GM13977 (cell line): ENCODE data around the gene NINL.

Source experiments
- DNase-seq: peaks from one replicate; pipeline ENCODE4 v3.0.0; 2012; ENCODE audit warnings: low spot score
- CTCF ChIP-seq: IDR thresholded peaks from 2 replicates; pipeline ENCODE4 v1.5.1; 2012; ENCODE audit warnings: mild to moderate bottlenecking, control low read depth; ENCODE audit not compliant: insufficient read depth; ENCODE audit errors: extremely low read depth, missing control alignments
- in situ Hi-C: fragments of 300-500 bp; cut with MboI; formaldehyde crosslinking; loops from one replicate; pipeline ENCODE4 v1.12.0; 2022; ENCODE audit warnings: low sequenced_read_pairs, low pct_unique_long_range_greater_than_20kb, mixed read lengths, inconsistent platforms; ENCODE audit not compliant: unreplicated experiment

Gene NINL

DNA sequence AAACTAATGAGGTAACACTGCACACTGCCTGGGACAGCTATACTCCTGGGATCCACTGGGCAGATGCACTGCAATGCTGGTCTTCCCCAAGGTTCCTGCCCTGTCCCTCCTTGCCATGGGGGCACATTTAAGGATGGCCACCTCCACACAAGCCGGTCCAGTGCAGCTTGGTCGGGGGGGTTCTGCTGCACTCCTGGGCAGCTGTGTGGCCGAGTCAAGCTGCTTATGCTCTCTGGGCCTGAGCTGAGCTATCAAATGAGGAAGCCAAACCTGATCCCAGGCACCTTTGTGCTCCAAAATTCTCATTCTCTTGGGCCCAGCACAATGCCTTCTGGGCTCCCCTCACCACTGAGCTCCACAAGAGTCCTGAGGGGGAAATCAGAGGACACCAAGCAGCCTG is 37.3 kb downstream of the NINL start:
- no peak for DNase-seq
- no peak for TF ChIP-seq CTCF
- in situ Hi-C loops: no loop called here

DNA sequence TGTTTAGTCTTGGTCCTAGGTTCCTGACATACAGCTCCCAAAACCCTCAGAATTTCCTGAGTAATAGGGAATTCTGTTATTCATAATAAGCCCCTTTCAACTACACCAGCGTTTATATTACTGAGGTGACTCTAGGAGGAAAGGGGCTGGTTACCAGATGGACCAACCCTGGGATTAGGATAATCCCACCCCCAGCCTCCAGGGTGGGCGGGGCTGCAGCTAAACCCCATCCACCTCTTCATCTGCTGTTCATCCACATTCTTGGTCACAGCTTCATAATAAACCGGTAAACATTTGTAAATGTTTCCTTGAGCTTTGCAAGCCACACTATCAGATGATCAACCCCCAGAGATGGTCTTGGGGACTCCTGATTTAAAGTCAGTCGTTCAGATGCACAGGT is 38.3 kb downstream of the NINL start:
- no peak for TF ChIP-seq CTCF
- DNase-seq: no peak

GRCh38 chr20:25546048-25546447 is 39.3 kb downstream of the NINL start:
- in situ Hi-C loops: no loop called here
- no peak for TF ChIP-seq CTCF
- DNase-seq: no peak

More for the DNA sequence above, 38.3 kb downstream of the NINL start:
- in situ Hi-C loops: no loop called here

DNA sequence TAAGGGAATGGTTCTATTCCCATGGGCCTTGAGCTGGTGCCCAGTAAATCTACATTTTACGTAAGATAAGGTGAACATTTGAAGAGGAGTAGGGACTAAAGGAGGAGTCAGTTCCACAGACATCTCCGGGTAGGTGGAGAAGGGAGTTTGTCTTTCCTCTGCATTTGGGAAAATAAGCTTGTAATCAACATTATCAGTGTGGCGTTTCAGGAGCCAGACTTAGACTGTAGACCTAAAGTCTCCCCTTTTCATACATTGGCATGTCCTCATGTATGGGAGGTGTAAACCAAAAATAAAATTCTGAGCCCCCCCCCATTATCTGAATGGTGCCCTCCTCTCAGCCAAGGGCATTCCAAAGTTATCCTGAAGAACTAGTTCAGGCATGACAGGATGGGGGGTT is 40.2 kb downstream of the NINL start:
- in situ Hi-C loops: no loop called here
- TF ChIP-seq CTCF: no peak
- no peak for DNase-seq

DNA sequence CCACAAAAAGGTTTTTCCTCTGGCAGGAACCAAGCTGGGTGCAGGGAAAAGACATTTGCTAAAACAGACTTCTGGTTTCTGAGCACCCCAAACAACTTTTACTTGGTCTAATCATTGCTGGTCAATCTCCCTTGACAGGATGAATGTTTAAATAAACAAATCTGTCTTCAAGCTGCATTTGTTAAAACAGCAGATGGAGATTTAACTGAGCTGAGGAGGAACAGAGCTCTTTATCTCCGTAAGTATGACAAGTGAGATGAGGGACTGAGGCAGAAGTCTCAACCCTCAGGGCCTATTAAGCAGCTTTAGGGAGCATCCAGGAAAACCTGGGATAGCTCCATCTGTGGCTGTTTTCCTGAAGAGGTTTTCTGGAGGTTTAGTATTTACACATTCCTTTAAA is 40.6 kb downstream of the NINL start:
- TF ChIP-seq CTCF: no peak
- in situ Hi-C loops: no loop called here
- DNase-seq: no peak

GRCh38 chr20:25544311-25544710 is 41.0 kb downstream of the NINL start:
- in situ Hi-C loops: no loop called here
- no peak for TF ChIP-seq CTCF

GRCh38 chr20:25543068-25543467 is 42.3 kb downstream of the NINL start:
- TF ChIP-seq CTCF: no peak
- no peak for DNase-seq
- in situ Hi-C loops: no loop called here

More at GRCh38 chr20:25544311-25544710, 41.0 kb downstream of the NINL start:
- DNase-seq: no peak
